HL-60 (cell line): Measurements from ENCODE around the gene NUDCD3.
"Not testable (repeated sequence)": the region's sequence is repeated elsewhere in the genome, so short reads cannot be mapped to it uniquely, and the experiment has no call there.

Experiments used
- DNase-seq, 2 experiments: peaks; one replicate each; pipeline ENCODE4 v3.0.0-alpha.2; 2010 to 2020; ENCODE audit warnings: low read depth in 1 of 2, low spot score in 1 of 2
- H3K27ac ChIP-seq: fragments of 250-450 bp; sonication (Bioruptor Pico); replicated peaks from 2 replicates; pipeline ENCODE4 v1.5.1; 2020; ENCODE audit warnings: mild to moderate bottlenecking, moderate library complexity
- H3K27me3 ChIP-seq: fragments of 250-450 bp; sonication (Bioruptor Pico); 2 replicates; pipeline ENCODE4 v1.5.1; 2021; ENCODE audit warnings: mild to moderate bottlenecking, moderate library complexity; ENCODE audit not compliant: insufficient read depth, poor library complexity, severe bottlenecking
- H3K4me3 ChIP-seq: replicated peaks from 2 replicates; pipeline ENCODE4 v1.5.1; 2011; ENCODE audit warnings: mild to moderate bottlenecking, control low read depth, low read length; ENCODE audit not compliant: insufficient read depth
- GABPA ChIP-seq: IDR thresholded peaks from 2 replicates; pipeline ENCODE4 v1.6.1; 2012; ENCODE audit warnings: low read depth
- POLR2AphosphoS5 ChIP-seq: IDR thresholded peaks from 2 replicates; pipeline ENCODE4 v1.6.1; 2012; ENCODE audit warnings: low read depth
- SPI1 ChIP-seq: IDR thresholded peaks from 2 replicates; pipeline ENCODE4 v1.6.1; 2012; ENCODE audit warnings: low read depth, mild to moderate bottlenecking, borderline replicate concordance
- TF ChIP-seq, protein P1 (sequence below): IDR thresholded peaks from 2 replicates; pipeline ENCODE4 v1.6.1; 2012; ENCODE audit warnings: low read depth; ENCODE audit not compliant: insufficient replicate concordance
- TF ChIP-seq, protein P2 (sequence below): IDR thresholded peaks from one replicate; pipeline ENCODE4 v1.5.1; 2011; ENCODE audit warnings: low read length, control low read depth, inconsistent platforms; ENCODE audit not compliant: insufficient read depth

The NUDCD3 gene

DNA sequence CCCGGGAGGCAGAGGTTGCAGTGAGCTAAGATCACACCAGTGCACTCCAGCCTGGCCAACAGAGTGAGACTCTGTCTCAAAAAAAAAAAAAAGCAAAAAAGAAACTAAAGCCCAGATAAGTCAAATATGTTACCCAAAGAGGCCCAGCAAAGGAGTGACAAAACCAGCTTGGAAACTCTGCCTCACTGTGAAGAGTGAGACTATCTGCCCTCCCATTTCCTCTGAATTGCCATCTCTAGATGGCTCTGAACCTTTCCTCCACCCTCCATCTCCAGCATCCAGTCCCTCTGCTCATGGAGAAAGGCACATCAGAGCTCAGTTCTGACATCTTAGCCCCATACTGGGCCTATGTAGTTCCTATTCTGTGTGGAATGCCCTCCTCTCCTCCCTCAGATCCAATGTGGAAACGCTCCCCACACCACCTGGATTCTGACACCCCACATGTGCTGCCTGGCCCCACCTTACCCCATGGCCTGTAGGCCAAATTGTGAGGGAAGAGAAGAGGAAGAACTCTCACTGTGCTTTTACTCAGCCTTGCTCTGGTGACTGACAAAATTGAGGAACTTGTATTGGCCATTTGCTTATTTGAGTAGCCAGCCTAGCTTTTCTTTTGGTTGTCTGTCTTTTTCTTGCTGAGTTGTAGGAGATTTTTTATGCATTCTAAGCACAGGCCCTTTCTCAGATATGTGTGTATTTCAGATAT is 18.0 kb upstream of the NUDCD3 start:
- peak; percentile 37; the same call in 1 of the 2 replicates for TF ChIP-seq SPI1
- TF ChIP-seq, protein P1, sequence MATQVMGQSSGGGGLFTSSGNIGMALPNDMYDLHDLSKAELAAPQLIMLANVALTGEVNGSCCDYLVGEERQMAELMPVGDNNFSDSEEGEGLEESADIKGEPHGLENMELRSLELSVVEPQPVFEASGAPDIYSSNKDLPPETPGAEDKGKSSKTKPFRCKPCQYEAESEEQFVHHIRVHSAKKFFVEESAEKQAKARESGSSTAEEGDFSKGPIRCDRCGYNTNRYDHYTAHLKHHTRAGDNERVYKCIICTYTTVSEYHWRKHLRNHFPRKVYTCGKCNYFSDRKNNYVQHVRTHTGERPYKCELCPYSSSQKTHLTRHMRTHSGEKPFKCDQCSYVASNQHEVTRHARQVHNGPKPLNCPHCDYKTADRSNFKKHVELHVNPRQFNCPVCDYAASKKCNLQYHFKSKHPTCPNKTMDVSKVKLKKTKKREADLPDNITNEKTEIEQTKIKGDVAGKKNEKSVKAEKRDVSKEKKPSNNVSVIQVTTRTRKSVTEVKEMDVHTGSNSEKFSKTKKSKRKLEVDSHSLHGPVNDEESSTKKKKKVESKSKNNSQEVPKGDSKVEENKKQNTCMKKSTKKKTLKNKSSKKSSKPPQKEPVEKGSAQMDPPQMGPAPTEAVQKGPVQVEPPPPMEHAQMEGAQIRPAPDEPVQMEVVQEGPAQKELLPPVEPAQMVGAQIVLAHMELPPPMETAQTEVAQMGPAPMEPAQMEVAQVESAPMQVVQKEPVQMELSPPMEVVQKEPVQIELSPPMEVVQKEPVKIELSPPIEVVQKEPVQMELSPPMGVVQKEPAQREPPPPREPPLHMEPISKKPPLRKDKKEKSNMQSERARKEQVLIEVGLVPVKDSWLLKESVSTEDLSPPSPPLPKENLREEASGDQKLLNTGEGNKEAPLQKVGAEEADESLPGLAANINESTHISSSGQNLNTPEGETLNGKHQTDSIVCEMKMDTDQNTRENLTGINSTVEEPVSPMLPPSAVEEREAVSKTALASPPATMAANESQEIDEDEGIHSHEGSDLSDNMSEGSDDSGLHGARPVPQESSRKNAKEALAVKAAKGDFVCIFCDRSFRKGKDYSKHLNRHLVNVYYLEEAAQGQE: no peak
- Histone ChIP-seq H3K4me3 (no peak overlapping the region), H3K27ac (no peak overlapping the region), H3K27me3 (no peaks in the 10 kb centered on the region)
- peak in 1 of 2 experiments; percentile 50 for DNase-seq

DNA sequence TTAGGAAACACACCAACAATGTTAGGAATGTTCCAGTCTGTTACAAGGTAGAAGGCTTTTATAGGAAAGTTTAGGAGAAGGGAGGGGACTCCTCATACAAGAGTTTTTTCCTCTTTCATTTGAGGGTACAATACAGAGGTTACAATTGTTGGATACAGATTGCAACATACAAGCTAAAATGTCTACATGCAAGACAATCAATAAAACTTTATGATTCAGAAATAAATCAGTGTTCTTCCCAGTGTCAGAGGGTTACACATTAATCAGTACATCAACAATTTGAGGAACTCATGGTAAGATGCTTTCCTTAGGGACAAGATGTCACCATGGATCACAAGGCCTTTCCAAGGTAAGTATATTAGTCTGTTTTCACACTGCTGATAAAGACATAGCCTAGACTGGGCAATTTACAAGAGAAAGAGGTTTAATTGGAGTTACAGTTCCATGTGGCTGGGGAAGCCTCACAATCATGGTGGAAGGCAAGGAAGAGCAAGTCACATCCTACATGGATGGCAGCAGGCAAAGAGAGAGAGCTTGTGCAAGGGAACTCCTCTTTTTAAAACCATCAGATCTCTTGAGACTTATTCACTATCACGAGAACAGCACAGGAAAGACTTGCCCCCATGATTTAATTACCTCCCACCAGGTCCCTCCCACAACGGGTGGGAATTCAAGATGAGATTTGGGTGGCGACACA is 16.3 kb upstream of the NUDCD3 start:
- not testable (repeated sequence) for H3K27me3 ChIP-seq, H3K27ac ChIP-seq, H3K4me3 ChIP-seq, DNase-seq

DNA sequence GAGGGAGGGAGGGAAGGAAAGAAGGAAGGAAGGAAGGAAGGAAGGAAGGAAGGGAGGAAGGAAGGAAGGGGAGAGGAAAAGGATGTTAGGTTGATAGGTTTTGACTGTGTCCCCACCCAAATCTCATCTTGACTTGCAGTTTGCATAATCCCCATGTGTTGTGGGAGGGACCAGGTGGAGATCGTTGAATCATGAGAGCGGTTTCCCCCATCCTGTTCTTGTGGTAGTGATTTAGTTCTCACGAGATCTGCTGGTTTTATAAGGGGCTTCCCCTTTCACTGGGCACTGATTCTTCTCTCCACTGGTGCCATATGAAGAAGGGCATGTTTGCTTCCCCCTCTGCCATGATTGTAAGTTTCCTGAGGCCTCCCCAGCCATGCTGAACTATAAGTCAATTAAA is 15.1 kb upstream of the NUDCD3 start:
- Histone ChIP-seq H3K27me3 (no peaks in the 10 kb centered on the region), H3K27ac (no peak overlapping the region), H3K4me3 (no peak overlapping the region)
- DNase-seq: no peak
- TF ChIP-seq SPI1 (no peak), POLR2AphosphoS5 (no peak), GABPA (no peak)
- TF ChIP-seq, protein P2, sequence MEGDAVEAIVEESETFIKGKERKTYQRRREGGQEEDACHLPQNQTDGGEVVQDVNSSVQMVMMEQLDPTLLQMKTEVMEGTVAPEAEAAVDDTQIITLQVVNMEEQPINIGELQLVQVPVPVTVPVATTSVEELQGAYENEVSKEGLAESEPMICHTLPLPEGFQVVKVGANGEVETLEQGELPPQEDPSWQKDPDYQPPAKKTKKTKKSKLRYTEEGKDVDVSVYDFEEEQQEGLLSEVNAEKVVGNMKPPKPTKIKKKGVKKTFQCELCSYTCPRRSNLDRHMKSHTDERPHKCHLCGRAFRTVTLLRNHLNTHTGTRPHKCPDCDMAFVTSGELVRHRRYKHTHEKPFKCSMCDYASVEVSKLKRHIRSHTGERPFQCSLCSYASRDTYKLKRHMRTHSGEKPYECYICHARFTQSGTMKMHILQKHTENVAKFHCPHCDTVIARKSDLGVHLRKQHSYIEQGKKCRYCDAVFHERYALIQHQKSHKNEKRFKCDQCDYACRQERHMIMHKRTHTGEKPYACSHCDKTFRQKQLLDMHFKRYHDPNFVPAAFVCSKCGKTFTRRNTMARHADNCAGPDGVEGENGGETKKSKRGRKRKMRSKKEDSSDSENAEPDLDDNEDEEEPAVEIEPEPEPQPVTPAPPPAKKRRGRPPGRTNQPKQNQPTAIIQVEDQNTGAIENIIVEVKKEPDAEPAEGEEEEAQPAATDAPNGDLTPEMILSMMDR: no peak
- TF ChIP-seq, protein P1: no peak

DNA sequence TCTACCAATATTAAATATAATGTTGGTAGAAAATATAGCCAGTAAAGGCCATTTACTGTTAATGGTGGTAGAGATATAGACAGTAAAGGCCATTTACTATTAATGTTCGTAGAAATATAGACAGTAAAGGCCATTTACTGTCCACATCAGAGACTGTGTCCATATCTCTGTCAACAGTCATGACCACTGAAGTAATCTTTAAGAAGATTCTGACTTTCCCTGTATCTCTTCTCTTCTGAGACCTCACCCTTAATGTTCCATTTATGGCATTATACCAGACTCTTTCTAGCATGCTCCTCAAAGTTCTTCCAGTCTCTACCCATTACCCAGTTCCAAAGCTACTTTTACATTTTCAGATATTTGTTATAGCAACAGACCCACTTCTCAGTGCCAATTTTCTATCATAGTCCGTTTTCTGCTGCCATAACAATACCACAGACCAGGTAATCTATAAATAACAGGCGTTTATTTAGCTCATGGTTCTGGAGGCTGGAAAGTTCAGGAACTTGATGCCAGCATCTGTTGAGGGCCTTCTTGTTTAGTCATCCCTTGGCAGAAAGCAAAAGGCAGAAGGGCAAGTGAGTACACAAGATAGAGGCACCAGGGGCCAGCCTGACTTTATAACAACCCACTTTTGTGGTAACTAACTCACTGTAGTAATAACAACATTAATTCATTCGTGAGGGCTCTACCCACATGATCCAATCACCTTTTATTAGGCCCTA is 7.9 kb upstream of the NUDCD3 start:
- TF ChIP-seq SPI1 (no peak), POLR2AphosphoS5 (no peak), GABPA (no peak)
- TF ChIP-seq, protein P1: no peak
- TF ChIP-seq, protein P2: no peak
- DNase-seq: no peak
- Histone ChIP-seq H3K4me3 (no peak overlapping the region), H3K27me3 (no peaks in the 10 kb centered on the region), H3K27ac (no peak overlapping the region)
